GM23338 (cell line): ENCODE data around the gene KLK1. TPM values are rescaled to one million over a fixed set of nuclear protein-coding genes. Genes with fewer than 3 reads are reported as not detected.

Source experiments
- ATAC-seq: fragments of 200-7000 bp; cut with Tn5 transposase; 3 replicates; pipeline ENCODE4 v1.9.1; 2020
- DNase-seq: peaks from one replicate; pipeline ENCODE4 v3.0.0-alpha.2; 2015; ENCODE audit warnings: low spot score
- H2AFZ ChIP-seq: fragments of 200-600 bp; sonication (generic); 2 replicates; pipeline ENCODE4 v1.8.0; 2016; ENCODE audit warnings: antibody characterized with exemption, mild to moderate bottlenecking, moderate library complexity
- H3F3A ChIP-seq: fragments of 200-600 bp; sonication (generic); replicated peaks from 2 replicates; pipeline ENCODE4 v1.8.0; 2017; ENCODE audit warnings: antibody characterized with exemption, mixed run types, low read depth
- H3K27ac ChIP-seq: fragments of 200-600 bp; sonication (generic); 2 replicates; pipeline ENCODE4 v1.6.1; 2016; ENCODE audit warnings: low read depth
- H3K27me3 ChIP-seq: fragments of 200-600 bp; sonication (generic); 2 replicates; pipeline ENCODE4 v1.8.0; 2016; ENCODE audit warnings: mild to moderate bottlenecking, mixed run types, moderate library complexity; ENCODE audit not compliant: insufficient read depth
- H3K36me3 ChIP-seq: fragments of 200-600 bp; sonication (generic); 2 replicates; pipeline ENCODE4 v1.8.0; 2016; ENCODE audit warnings: mild to moderate bottlenecking; ENCODE audit not compliant: insufficient read depth
- H3K4me1 ChIP-seq: fragments of 200-600 bp; sonication (generic); 2 replicates; pipeline ENCODE4 v1.8.0; 2016; ENCODE audit warnings: mild to moderate bottlenecking, moderate library complexity; ENCODE audit not compliant: insufficient read depth
- H3K4me2 ChIP-seq: fragments of 200-600 bp; sonication (generic); 2 replicates; pipeline ENCODE4 v1.7.1; 2017; ENCODE audit warnings: mixed run types
- H3K4me3 ChIP-seq: fragments of 200-600 bp; sonication (generic); 2 replicates; pipeline ENCODE4 v1.6.1; 2016; ENCODE audit warnings: mixed run types
- H3K79me2 ChIP-seq: fragments of 200-600 bp; sonication (generic); replicated peaks from 2 replicates; pipeline ENCODE4 v1.8.0; 2017; ENCODE audit warnings: mild to moderate bottlenecking; ENCODE audit not compliant: insufficient read depth
- H3K9me2 ChIP-seq: fragments of 200-600 bp; sonication (generic); 2 replicates; pipeline ENCODE4 v1.8.0; 2017; ENCODE audit not compliant: insufficient read depth
- H4K20me1 ChIP-seq: fragments of 200-600 bp; sonication (generic); replicated peaks from 2 replicates; pipeline ENCODE4 v1.8.0; 2017; ENCODE audit warnings: mild to moderate bottlenecking; ENCODE audit not compliant: insufficient read depth
- H3K27ac Mint-ChIP-seq: 2 replicates; pipeline ENCODE4 v1.8.0; 2020; ENCODE audit warnings: inconsistent platforms, mild to moderate bottlenecking, moderate library complexity, mixed read lengths
- H3K27me3 Mint-ChIP-seq: 3 replicates; pipeline ENCODE4 v1.8.0; 2022; ENCODE audit warnings: low read depth, mild to moderate bottlenecking, moderate library complexity, mixed read lengths, inconsistent platforms; ENCODE audit not compliant: insufficient read depth, poor library complexity
- H3K36me3 Mint-ChIP-seq: 3 replicates; pipeline ENCODE4 v1.8.0; 2021; ENCODE audit warnings: low read depth, mild to moderate bottlenecking, inconsistent platforms, moderate library complexity, mixed read lengths
- H3K4me1 Mint-ChIP-seq: 3 replicates; pipeline ENCODE4 v1.8.0; 2020; ENCODE audit warnings: mild to moderate bottlenecking, inconsistent platforms, mixed read lengths
- H3K4me3 Mint-ChIP-seq: 3 replicates; pipeline ENCODE4 v1.8.0; 2021; ENCODE audit warnings: moderate library complexity, mild to moderate bottlenecking, inconsistent platforms, mixed read lengths
- H3K9me3 Mint-ChIP-seq: 3 replicates; pipeline ENCODE4 v1.8.0; 2020; ENCODE audit warnings: moderate library complexity, mild to moderate bottlenecking, inconsistent platforms, mixed read lengths
- CTCF ChIP-seq, 2 experiments: fragments of 200-600 bp in 1 of 2; sonication (generic) in 1 of 2; conservative IDR thresholded peaks; 2 replicates each; pipeline versions ENCODE4 v1.5.1 to v1.6.1; 2016 to 2017; ENCODE audit warnings: antibody characterized with exemption in 2 of 2, low read depth in 2 of 2, mild to moderate bottlenecking in 2 of 2, moderate library complexity in 1 of 2
- EZH2phosphoT487 ChIP-seq: fragments of 200-600 bp; sonication (generic); IDR thresholded peaks from one replicate; pipeline ENCODE4 v1.8.1; 2018; ENCODE audit warnings: antibody characterized with exemption; ENCODE audit not compliant: unreplicated experiment
- POLR2AphosphoS5 ChIP-seq: IDR thresholded peaks from 2 replicates; pipeline ENCODE4 v1.6.1; 2016; ENCODE audit warnings: antibody characterized with exemption, low read depth
- STAT1 ChIP-seq: IDR thresholded peaks from one replicate; pipeline ENCODE4 v1.6.1; 2016; ENCODE audit warnings: antibody characterized with exemption; ENCODE audit not compliant: unreplicated experiment
- ZNF462 ChIP-seq: fragments of 250-450 bp; sonication (Bioruptor Pico); IDR thresholded peaks from 2 replicates; pipeline ENCODE4 v1.5.0; 2020; ENCODE audit warnings: mild to moderate bottlenecking, moderate library complexity
- polyA plus RNA-seq: library from polyadenylated mRNA; unstranded; fragments of >200 nt; fragmentation: Nextera tagmentation; extraction: Ambion mirVana; gene quantifications from 2 replicates; pipeline ENCODE4 v1.2.1, GENCODE V29; 2016
- total RNA-seq: library from RNA; depleted of rRNA; stranded (reverse); fragments of >200 nt; shearing (Covaris generic); gene quantifications from 2 replicates; pipeline ENCODE4 v1.2.3, GENCODE V29; 2014

KLK1 gene
- total and polyA plus RNA-seq, 2 experiments from 2014 or later: 0.31 to 3.0 TPM

- H3K9me3 Mint-ChIP-seq: peaks cover 6% of the 10 kb centered on the region
- no peaks in the 10 kb centered on the region for H3K9me2 ChIP-seq
- ATAC-seq (no peak), DNase-seq (no peak)
- H2AFZ ChIP-seq: no peak overlapping the region
- H3K27me3 Mint-ChIP-seq: peaks cover 34% of the 10 kb centered on the region
- H3F3A ChIP-seq: peaks cover 47% of the 10 kb centered on the region
- H4K20me1 ChIP-seq: peaks cover 49% of the 10 kb centered on the region
- H3K36me3 ChIP-seq: peaks cover 10% of the 10 kb centered on the region
- H3K27ac ChIP-seq: peak overlapping the region; percentile 90
- no peaks in the 10 kb centered on the region for H3K27me3 ChIP-seq
- H3K27ac Mint-ChIP-seq: peak overlapping the region; percentile 79; the same call in 1 of the 2 replicates
- H3K79me2 ChIP-seq: peaks cover 14% of the 10 kb centered on the region
- no peak overlapping the region for H3K4me2 ChIP-seq
- no peak overlapping the region for H3K4me3 Mint-ChIP-seq
- peaks cover 9% of the 10 kb centered on the region; the same call in 2 of the 3 replicates for H3K4me1 Mint-ChIP-seq
- peaks cover 47% of the 10 kb centered on the region for H3K36me3 Mint-ChIP-seq
- no peak for TF ChIP-seq ZNF462 (CRISPR knock-in tag)
- TF ChIP-seq STAT1: no peak
- no peak for TF ChIP-seq CTCF (conservative IDR thresholded peaks at IDR 0.05; ENCODE audit: low read depth in 2 of 2)
- TF ChIP-seq EZH2phosphoT487: no peak
- TF ChIP-seq POLR2AphosphoS5: peak; percentile 48
- peaks cover 9% of the 10 kb centered on the region for H3K4me1 ChIP-seq
- H3K4me3 ChIP-seq: no peak overlapping the region
Observed at GRCh38 chr19:50795664-50796073, 27.9 kb downstream of the KLK1 start.
